ENCODE results near the gene CD28. TPM values are rescaled to one million over a fixed set of nuclear protein-coding genes. Genes with fewer than 3 reads are reported as not detected.

The CD28 gene
- not detected in 2 replicates for total RNA-seq

DNA sequence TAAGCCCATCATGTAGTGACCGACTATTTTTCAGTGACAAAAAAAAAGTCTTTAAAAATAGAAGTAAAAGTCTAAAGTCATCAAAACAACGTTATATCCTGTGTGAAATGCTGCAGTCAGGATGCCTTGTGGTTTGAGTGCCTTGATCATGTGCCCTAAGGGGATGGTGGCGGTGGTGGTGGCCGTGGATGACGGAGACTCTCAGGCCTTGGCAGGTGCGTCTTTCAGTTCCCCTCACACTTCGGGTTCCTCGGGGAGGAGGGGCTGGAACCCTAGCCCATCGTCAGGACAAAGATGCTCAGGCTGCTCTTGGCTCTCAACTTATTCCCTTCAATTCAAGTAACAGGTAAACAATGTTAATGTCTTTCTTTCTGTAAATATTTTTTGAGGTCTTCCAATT, at the start of gene CD28:
CD28 (plus strand) TSS at position 237 of the 400 bp plus-strand sequence; CDS start at position 295, 58 bp downstream.

Other genes with a start within 250 kb of the CD28 start
- 17.1 and 28.6 TPM in 2 replicates for gene RAPH1, start 171.3 kb upstream of the CD28 start, total RNA-seq
- gene CTLA4, start 161.1 kb downstream of the CD28 start, total RNA-seq: 0.30 TPM in 1 of 2 replicates, not detected in the other
- not detected in 2 replicates for gene ICOS, start 230.1 kb downstream of the CD28 start, total RNA-seq